HEK293T (cell line): ENCODE measurements around the gene HSD17B7.

Source experiments
- ARNT ChIP-seq: fragments of 450-650 bp; IDR thresholded peaks from 2 replicates; pipeline ENCODE4 v1.6.1; 2017; ENCODE audit warnings: mild to moderate bottlenecking
- BHLHE40 ChIP-seq: fragments of 450-650 bp; IDR thresholded peaks from 2 replicates; pipeline ENCODE4 v1.6.1; 2016; ENCODE audit warnings: mild to moderate bottlenecking, moderate library complexity, borderline replicate concordance
- CTBP1 ChIP-seq: fragments of 450-650 bp; IDR thresholded peaks from 2 replicates; pipeline ENCODE4 v1.6.1; 2016; ENCODE audit warnings: borderline replicate concordance
- FOXA1 ChIP-seq: fragments of 450-650 bp; IDR thresholded peaks from 2 replicates; pipeline ENCODE4 v1.6.1; 2016; ENCODE audit warnings: mild to moderate bottlenecking
- FOXK2 ChIP-seq: fragments of 450-650 bp; IDR thresholded peaks from 2 replicates; pipeline ENCODE4 v1.6.1; 2016; ENCODE audit warnings: mild to moderate bottlenecking
- FOXM1 ChIP-seq: fragments of 450-650 bp; IDR thresholded peaks from 2 replicates; pipeline ENCODE4 v1.6.1; 2017; ENCODE audit warnings: mild to moderate bottlenecking, borderline replicate concordance
- HDGF ChIP-seq: fragments of 450-650 bp; IDR thresholded peaks from 2 replicates; pipeline ENCODE4 v1.6.1; 2017; ENCODE audit warnings: antibody characterized with exemption, borderline replicate concordance
- L3MBTL2 ChIP-seq: fragments of 450-650 bp; conservative IDR thresholded peaks from 2 replicates; pipeline ENCODE4 v1.6.1; 2016; ENCODE audit warnings: mild to moderate bottlenecking
- LEF1 ChIP-seq: fragments of 450-650 bp; IDR thresholded peaks from 2 replicates; pipeline ENCODE4 v1.6.1; 2017; ENCODE audit warnings: mild to moderate bottlenecking, borderline replicate concordance
- NFRKB ChIP-seq: fragments of 450-650 bp; IDR thresholded peaks from 2 replicates; pipeline ENCODE4 v1.6.1; 2016; ENCODE audit warnings: mild to moderate bottlenecking, moderate library complexity
- SP1 ChIP-seq: fragments of 450-650 bp; IDR thresholded peaks from 2 replicates; pipeline ENCODE4 v1.6.1; 2017
- TARDBP ChIP-seq: fragments of 450-650 bp; IDR thresholded peaks from 2 replicates; pipeline ENCODE4 v1.6.1; 2016
- ZNF384 ChIP-seq: fragments of 450-650 bp; IDR thresholded peaks from 2 replicates; pipeline ENCODE4 v1.6.1; 2016

DNA sequence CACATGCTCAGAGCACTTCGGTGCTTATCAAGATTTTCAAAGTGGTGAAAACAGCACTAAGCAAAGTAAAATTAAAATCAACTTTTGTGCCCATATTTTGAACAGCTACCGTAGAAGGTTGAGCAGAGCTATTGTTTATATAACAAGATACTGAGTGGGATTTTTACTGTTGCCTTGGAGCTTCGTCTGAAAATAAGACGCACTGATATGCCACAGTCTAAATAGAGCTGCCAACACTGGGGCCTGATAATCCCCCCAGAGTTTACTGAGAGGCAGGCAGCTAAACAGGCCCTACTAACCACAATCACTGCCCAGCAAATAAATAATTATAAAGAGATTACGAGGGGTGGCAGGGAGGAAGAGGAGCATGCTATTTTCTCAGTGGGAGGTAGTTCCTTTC lies 71.1 kb downstream of the HSD17B7 start:
- no peak for TF ChIP-seq FOXM1
- no peak for TF ChIP-seq TARDBP
- TF ChIP-seq SP1, result no peak
- no peak for TF ChIP-seq BHLHE40
- TF ChIP-seq ZNF384, result no peak
- no peak for TF ChIP-seq HDGF
- no peak for TF ChIP-seq LEF1
- TF ChIP-seq CTBP1, result no peak
- TF ChIP-seq NFRKB, result no peak
- no peak for TF ChIP-seq FOXA1
- TF ChIP-seq L3MBTL2, result no peak
- no peak for TF ChIP-seq ARNT
- TF ChIP-seq FOXK2, result no peak
